Effector memory CD4-positive, alpha-beta T cell (primary cell): ENCODE data around the gene HOATZ.

Source experiments
- DNase-seq, 3 donors: peaks; one replicate each; pipeline ENCODE4 v3.0.0-alpha.2; 2020
- H3K27ac ChIP-seq: 2 replicates; pipeline ENCODE4 v1.7.0; 2013; ENCODE audit warnings: mild to moderate bottlenecking, low read length, moderate library complexity; ENCODE audit not compliant: insufficient read depth, poor library complexity, severe bottlenecking
- H3K27me3 ChIP-seq: replicated peaks from 2 replicates; pipeline ENCODE4 v1.7.0; 2013; ENCODE audit warnings: mild to moderate bottlenecking, low read length; ENCODE audit not compliant: insufficient read depth, control insufficient read depth, poor library complexity, severe bottlenecking
- H3K36me3 ChIP-seq: 2 replicates; pipeline ENCODE4 v1.7.0; 2013; ENCODE audit warnings: mild to moderate bottlenecking, low read length, moderate library complexity; ENCODE audit not compliant: control insufficient read depth, insufficient read depth
- H3K4me1 ChIP-seq: 2 replicates; pipeline ENCODE4 v1.7.0; 2013; ENCODE audit warnings: low read length, mild to moderate bottlenecking; ENCODE audit not compliant: control insufficient read depth, insufficient read depth, poor library complexity, severe bottlenecking
- H3K4me3 ChIP-seq: 2 replicates; pipeline ENCODE4 v1.7.0; 2013; ENCODE audit warnings: low read length, low read depth, mild to moderate bottlenecking; ENCODE audit not compliant: insufficient read depth, poor library complexity, severe bottlenecking
- H3K9me3 ChIP-seq: 2 replicates; pipeline ENCODE4 v1.7.0; 2013; ENCODE audit warnings: mild to moderate bottlenecking, low read length, moderate library complexity; ENCODE audit not compliant: control insufficient read depth
- total RNA-seq, 3 donors: gene quantifications; one replicate each; lab custom pipeline; 2026; lab: John Stamatoyannopoulos, UW

The HOATZ gene
- 0 reads per million in 3 donors for total RNA-seq

DNA sequence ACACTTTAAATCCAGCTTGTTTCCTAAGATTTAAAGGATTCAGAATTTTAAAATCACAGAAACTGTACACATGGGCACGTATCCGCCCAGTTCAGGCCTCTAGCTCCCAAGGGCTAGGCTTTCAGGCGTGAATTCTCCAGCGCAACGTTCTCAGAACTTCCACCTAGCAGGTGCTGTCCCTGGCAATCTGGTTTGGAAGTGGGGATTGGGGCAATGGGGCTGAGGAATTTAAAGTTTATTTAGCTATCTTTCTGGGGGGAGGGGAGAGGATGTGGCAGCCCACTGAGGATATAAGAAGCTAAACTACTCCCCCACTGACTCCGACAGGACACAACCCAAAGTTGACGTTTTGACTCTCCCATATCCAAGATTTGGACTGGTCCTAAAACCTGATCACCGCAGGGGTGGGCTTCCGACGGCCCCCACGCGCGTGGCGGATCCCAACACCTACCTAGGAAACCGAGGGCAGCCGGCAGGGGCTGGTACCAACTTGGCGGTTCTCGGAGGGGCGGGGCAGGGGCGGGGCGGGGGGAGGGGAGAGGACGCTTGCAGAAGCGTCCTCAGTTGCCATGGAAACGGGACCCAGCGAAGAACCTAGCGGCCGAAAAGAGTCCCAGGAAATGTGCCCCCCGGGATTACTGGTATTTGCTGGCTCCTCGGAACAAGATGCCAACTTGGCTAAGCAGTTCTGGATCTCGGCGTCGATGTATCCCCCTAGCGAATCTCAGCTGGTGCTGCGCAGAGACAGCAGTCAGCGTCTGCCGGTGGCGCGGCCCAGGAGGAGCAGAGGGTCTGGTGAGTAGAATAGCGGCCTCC lies at the start of gene HOATZ:
HOATZ (plus strand) TSS at position 563 of the 816 bp plus-strand sequence; CDS start at position 570, 7 bp downstream.
- Histone ChIP-seq H3K36me3 (no peaks in the 10 kb centered on the region), H3K27ac (no peak within 1 kb of the TSS), H3K4me3 (no peak within 1 kb of the TSS), H3K9me3 (no peaks in the 10 kb centered on the region), H3K27me3 (peaks cover 30% of the 10 kb centered on the region), H3K4me1 (peaks cover 6% of the 10 kb centered on the region)
- DNase-seq, result no peak

DNA sequence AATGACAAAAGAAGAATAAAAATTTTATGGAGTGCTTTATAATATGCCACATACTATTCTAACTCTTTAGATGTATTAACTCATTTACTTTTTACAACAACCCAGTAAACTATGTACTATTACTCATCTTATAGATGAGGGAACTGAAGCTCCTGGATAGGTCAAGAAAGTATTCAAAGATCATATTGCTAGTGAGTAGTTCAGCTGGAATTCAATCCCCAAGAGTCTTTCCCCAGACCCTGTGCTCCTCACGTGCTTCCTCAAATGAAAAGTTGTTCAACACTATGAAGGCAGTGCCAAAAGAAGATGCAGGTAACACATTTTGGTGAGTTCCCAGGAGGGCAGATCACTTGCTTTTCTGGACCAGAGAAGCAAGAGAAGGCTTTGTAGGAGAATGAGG lies 49.2 kb upstream of the HOATZ start:
- Histone ChIP-seq H3K27me3 (no peaks in the 10 kb centered on the region), H3K36me3 (no peaks in the 10 kb centered on the region), H3K27ac (no peak overlapping the region), H3K4me1 (no peaks in the 10 kb centered on the region), H3K9me3 (no peaks in the 10 kb centered on the region), H3K4me3 (no peak overlapping the region)
- DNase-seq, result no peak

DNA sequence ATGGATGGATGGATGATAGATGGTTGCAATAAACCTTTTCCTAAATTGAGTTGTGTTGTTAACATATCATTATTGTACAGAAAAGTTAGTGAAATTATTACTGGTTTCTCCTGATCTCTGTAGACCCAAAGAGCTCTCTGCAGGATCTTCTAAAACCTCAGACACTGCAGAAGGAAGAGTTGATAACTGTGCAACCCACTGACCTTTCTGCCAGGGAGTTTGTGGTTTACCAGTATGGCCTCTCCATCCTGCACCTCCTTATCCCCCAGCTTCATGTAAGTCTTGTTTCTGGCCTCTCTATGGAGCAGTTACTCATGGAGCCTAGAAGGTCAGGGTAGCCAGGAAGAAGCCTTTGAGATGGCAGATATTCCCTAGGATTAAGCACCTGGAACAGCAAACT lies 48.0 kb upstream of the HOATZ start:
- Histone ChIP-seq H3K36me3 (no peaks in the 10 kb centered on the region), H3K27me3 (no peaks in the 10 kb centered on the region), H3K27ac (no peak overlapping the region), H3K4me1 (no peaks in the 10 kb centered on the region), H3K4me3 (no peak overlapping the region), H3K9me3 (no peaks in the 10 kb centered on the region)
- DNase-seq, result no peak

DNA sequence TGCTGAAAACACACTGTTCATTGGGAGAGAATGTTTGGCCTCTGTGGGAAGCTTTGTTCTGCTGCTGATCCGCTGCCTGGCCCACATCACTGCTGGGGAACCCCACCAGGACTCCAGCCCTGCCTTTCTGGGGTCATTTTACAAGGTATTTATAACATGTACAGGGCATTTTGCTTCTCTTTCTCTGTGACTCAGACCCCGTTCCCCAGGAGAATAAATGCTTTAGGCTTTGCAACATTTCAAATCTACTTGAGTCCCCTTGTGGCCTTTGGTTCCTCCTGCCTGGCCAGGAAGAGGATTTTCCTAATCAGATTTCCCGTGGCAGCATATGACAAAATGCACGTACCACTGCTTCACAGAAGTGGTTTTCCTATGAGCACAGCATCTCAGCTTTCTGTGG lies 45.4 kb upstream of the HOATZ start:
- Histone ChIP-seq H3K27me3 (no peaks in the 10 kb centered on the region), H3K4me3 (no peak overlapping the region), H3K4me1 (no peaks in the 10 kb centered on the region), H3K36me3 (no peaks in the 10 kb centered on the region), H3K9me3 (no peaks in the 10 kb centered on the region), H3K27ac (no peak overlapping the region)
- no peak for DNase-seq

DNA sequence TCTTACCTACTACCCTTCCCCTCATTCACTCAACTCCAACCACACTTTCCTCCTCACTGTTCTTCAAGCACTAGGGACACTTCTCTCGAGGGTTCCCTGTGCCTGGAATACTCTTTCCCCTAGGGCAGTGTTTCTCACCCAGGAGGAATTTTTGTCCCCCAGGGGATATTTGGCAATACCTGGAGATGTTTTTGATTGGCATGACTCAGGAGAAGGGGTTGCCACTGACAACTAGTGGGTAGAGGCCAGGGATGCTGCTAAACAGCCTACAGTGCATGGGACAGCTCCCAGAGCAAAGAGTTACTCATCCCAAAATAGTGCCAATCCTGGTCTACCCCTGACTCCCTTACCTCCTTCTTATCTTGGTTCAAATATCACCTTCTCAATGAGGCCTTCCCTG lies 42.4 kb upstream of the HOATZ start:
- DNase-seq, result no peak
- no peaks in the 10 kb centered on the region for H3K4me1 ChIP-seq
- no peaks in the 10 kb centered on the region for H3K9me3 ChIP-seq
- H3K27ac ChIP-seq, result no peak overlapping the region
- H3K36me3 ChIP-seq, result no peaks in the 10 kb centered on the region
- no peak overlapping the region for H3K4me3 ChIP-seq
- H3K27me3 ChIP-seq, result no peaks in the 10 kb centered on the region

DNA sequence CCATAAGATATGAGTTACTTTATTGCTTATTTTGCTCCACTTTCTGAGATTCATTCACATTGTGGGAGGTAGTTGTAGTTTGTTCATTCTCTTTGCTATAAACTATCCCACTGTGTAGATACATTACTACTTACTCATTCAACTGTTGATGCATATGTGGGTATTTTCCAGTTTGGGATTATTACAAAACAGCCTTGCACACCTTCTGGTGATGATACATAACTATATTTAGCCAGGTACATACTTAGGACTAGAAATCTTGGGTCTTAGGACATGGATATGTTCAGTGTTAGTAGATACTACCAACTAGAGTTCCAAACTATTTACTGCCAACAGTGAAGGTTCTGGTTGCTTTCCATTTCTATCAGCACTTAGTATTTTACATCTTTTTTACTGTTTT lies 40.1 kb upstream of the HOATZ start:
- no peaks in the 10 kb centered on the region for H3K27me3 ChIP-seq
- DNase-seq, result no peak
- H3K9me3 ChIP-seq, result no peaks in the 10 kb centered on the region
- no peaks in the 10 kb centered on the region for H3K36me3 ChIP-seq
- H3K27ac ChIP-seq, result no peak overlapping the region
- H3K4me1 ChIP-seq, result no peaks in the 10 kb centered on the region
- H3K4me3 ChIP-seq, result no peak overlapping the region

DNA sequence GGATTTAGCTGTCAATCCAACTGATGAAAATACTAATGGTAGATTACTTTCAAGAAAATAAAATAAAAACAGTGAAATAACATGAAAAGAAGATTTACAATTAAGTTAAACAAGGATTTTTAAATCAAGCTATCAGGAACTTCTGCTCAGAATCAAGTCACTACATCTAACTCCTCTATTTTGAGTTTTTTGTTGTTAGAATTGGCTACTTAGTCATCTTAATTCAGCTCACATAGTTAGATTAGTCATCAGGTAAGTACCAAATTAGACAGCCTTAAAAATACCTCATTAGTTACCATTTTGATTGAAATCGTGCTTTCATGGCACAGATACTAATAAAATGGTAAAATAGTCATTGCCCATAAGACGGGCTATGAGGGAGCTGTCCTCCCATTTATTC lies 38.2 kb upstream of the HOATZ start:
- Histone ChIP-seq H3K27me3 (no peaks in the 10 kb centered on the region), H3K36me3 (no peaks in the 10 kb centered on the region), H3K4me1 (no peaks in the 10 kb centered on the region), H3K4me3 (no peak overlapping the region), H3K9me3 (no peaks in the 10 kb centered on the region), H3K27ac (no peak overlapping the region)
- no peak for DNase-seq

DNA sequence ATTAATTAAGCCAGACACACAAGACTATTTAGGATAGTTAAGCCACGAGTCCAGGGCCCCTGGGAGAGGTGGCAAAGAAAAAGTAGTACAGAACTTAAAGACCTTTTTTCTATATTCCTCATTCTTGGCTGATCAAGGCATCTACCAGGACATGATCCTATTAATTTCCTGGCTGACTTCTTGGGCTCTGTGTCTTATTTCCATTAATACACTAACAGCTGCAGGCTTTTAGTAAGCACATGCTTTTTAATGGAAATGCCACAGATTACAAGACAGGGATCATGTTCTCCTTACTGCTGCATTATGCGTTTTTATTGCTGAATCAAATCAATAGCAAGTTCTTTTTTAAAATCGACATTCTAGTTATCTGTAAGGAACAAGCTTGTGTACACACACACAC lies 37.6 kb upstream of the HOATZ start:
- DNase-seq, result no peak
- Histone ChIP-seq H3K4me3 (no peak overlapping the region), H3K27ac (no peak overlapping the region), H3K27me3 (no peaks in the 10 kb centered on the region), H3K36me3 (no peaks in the 10 kb centered on the region), H3K4me1 (no peaks in the 10 kb centered on the region), H3K9me3 (no peaks in the 10 kb centered on the region)

DNA sequence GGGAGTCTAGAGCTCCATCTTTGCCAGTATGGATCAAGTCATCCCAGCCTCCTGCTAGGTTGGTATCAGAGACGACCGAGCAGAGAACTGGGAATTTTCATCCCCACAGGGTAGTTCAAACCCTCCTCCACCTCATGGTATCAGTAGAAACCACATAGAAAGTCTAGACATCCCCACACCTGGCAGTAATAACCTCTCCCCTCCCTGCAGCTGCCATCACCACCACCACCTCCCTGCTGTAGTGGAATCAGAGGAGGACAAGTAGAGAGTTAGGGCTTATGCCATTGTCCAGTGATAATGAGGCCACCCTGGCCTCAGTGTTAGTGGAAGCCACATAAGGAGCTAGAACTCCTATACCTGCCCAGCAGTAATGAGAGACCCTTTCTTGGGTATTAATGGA lies 36.7 kb upstream of the HOATZ start:
- H3K27ac ChIP-seq, result no peak overlapping the region
- H3K9me3 ChIP-seq, result peaks cover under 1% of the 10 kb centered on the region
- no peaks in the 10 kb centered on the region for H3K4me1 ChIP-seq
- H3K4me3 ChIP-seq, result no peak overlapping the region
- DNase-seq, result no peak
- H3K36me3 ChIP-seq, result no peaks in the 10 kb centered on the region
- no peaks in the 10 kb centered on the region for H3K27me3 ChIP-seq

DNA sequence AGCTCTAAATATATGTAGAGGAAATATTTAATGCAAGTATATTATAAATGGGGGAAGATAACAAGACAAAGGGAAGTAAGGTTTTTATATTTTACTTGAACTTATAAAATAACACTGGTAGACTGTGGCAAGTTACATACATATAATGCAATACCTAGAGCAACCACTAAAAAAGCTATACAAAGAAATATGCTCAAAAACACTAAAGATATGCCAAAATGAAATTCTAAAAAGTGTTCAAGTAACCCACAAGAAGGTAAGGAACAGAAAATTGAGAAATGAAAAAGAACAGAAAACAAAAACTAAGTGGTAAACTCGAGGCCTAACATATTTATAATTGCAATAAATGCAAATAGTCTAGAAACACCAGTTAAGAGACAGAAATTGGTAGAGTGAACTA lies 34.9 kb upstream of the HOATZ start:
- no peak for DNase-seq
- Histone ChIP-seq H3K36me3 (no peaks in the 10 kb centered on the region), H3K27ac (no peak overlapping the region), H3K27me3 (no peaks in the 10 kb centered on the region), H3K9me3 (peaks cover 5% of the 10 kb centered on the region), H3K4me3 (no peak overlapping the region), H3K4me1 (no peaks in the 10 kb centered on the region)
